Panc1 (cell line): Measurements from ENCODE around the gene U2AF1L4. TPM values are rescaled to one million over a fixed set of nuclear protein-coding genes. Genes with fewer than 3 reads are reported as not detected.
A peak's percentile ranks its signal among the peaks of the same experiment; 100 is the strongest.

Experiments used
- ATAC-seq: fragments of 200-7000 bp; cut with Tn5 transposase; 2 replicates; pipeline ENCODE4 v1.9.1; 2020; ENCODE audit warnings: mild to moderate bottlenecking, moderate library complexity
- BruUV-seq: library from RNA; stranded (reverse); fragments of 400-500 nt; replicated peaks from 2 replicates; lab custom pipeline; 2021; lab: Mats Ljungman, UMichigan
- CTCF ChIA-PET: fragments of 300-600 bp; sonication (Branson Sonifier 250); formaldehyde crosslinking; loops from one replicate; lab custom pipeline; 2022; ENCODE audit warnings: antibody characterized with exemption; lab: Charles Lee
- POLR2A ChIA-PET: fragments of 300-600 bp; sonication (Branson Sonifier 250); formaldehyde crosslinking; loops from one replicate; lab custom pipeline; 2022; ENCODE audit warnings: antibody characterized with exemption; lab: Charles Lee
- DNase-seq: peaks from one replicate; pipeline ENCODE4 v3.0.0-alpha.2; 2010; ENCODE audit warnings: low read depth, low spot score
- H3K27ac ChIP-seq: 2 replicates; pipeline ENCODE4 v1.5.1; 2011; ENCODE audit warnings: mild to moderate bottlenecking, low read length, inconsistent platforms
- H3K27me3 ChIP-seq: fragments of 200-500 bp; sonication (Bioruptor generic); 2 replicates; pipeline ENCODE4 v1.6.0; 2014; ENCODE audit warnings: low read length, inconsistent platforms; ENCODE audit not compliant: control insufficient read depth, insufficient read depth
- H3K36me3 ChIP-seq: fragments of 200-500 bp; sonication (Bioruptor generic); 2 replicates; pipeline ENCODE4 v1.5.1; 2014; ENCODE audit warnings: inconsistent platforms, mild to moderate bottlenecking, low read length, moderate library complexity; ENCODE audit not compliant: control insufficient read depth, insufficient read depth
- H3K4me1 ChIP-seq: 2 replicates; pipeline ENCODE4 v1.5.1; 2011; ENCODE audit warnings: inconsistent platforms, mild to moderate bottlenecking, low read length, moderate library complexity; ENCODE audit not compliant: control insufficient read depth, insufficient read depth
- H3K4me3 ChIP-seq, 2 experiments: 2 replicates each; pipeline ENCODE4 v1.5.1; 2011 to 2012; ENCODE audit warnings: low read depth in 2 of 2, low read length in 2 of 2, mild to moderate bottlenecking in 2 of 2, inconsistent platforms in 1 of 2, moderate library complexity in 1 of 2
- H3K9me3 ChIP-seq: fragments of 200-500 bp; sonication (Bioruptor generic); 2 replicates; pipeline ENCODE4 v1.5.1; 2014; ENCODE audit warnings: low read depth, mild to moderate bottlenecking, inconsistent platforms, low read length, moderate library complexity; ENCODE audit not compliant: control insufficient read depth, insufficient read depth
- CTCF ChIP-seq: fragments of 450-650 bp; IDR thresholded peaks from 2 replicates; pipeline ENCODE4 v1.5.1; 2017; ENCODE audit warnings: mild to moderate bottlenecking
- POLR2AphosphoS5 ChIP-seq: IDR thresholded peaks from 2 replicates; pipeline ENCODE4 v1.6.1; 2012; ENCODE audit warnings: mild to moderate bottlenecking, low read depth, low read length, moderate library complexity
- REST ChIP-seq, 2 experiments: IDR thresholded peaks; 2 replicates each; pipeline ENCODE4 v1.6.1; 2011 to 2012; ENCODE audit warnings: low read depth in 2 of 2, control low read depth in 1 of 2, low read length in 1 of 2, mild to moderate bottlenecking in 1 of 2, moderate library complexity in 1 of 2; ENCODE audit not compliant: insufficient read depth in 1 of 2
- SIN3A ChIP-seq: IDR thresholded peaks from 2 replicates; pipeline ENCODE4 v1.6.1; 2012; ENCODE audit warnings: low read depth, mild to moderate bottlenecking, low read length, moderate library complexity, borderline replicate concordance; ENCODE audit not compliant: insufficient read depth
- TCF7L2 ChIP-seq: IDR thresholded peaks from 2 replicates; pipeline ENCODE4 v1.6.1; 2011; ENCODE audit warnings: mild to moderate bottlenecking, low read depth, low read length, inconsistent platforms
- in situ Hi-C: cut with HindIII; loops from 2 replicates; pipeline ENCODE4 v1.10.0; 2016; ENCODE audit warnings: low sequenced_read_pairs, low pct_unique_long_range_greater_than_20kb
- intact Hi-C: fragments of 100-400 bp; cut with micrococcal nuclease; formaldehyde crosslinking; loops from one replicate; pipeline ENCODE4 v1.10.0; 2022; ENCODE audit not compliant: unreplicated experiment
- total RNA-seq: library from RNA; stranded (reverse); gene quantifications from one replicate; pipeline ENCODE4 v1.2.1, GENCODE V29; 2021; ENCODE audit not compliant: unreplicated experiment

U2AF1L4 gene
- total RNA-seq, 1 experiment from 2014 or later: 29.8 TPM

- intact Hi-C loops (no loop called here), in situ Hi-C loops (no loop called here)
- Histone ChIP-seq H3K36me3 (no peaks in the 10 kb centered on the region), H3K27ac (peak within 1 kb of the TSS; percentile 100), H3K27me3 (no peaks in the 10 kb centered on the region), H3K9me3 (no peaks in the 10 kb centered on the region), H3K4me1 (peaks cover 16% of the 10 kb centered on the region), H3K4me3 (peak within 1 kb of the TSS; percentile 95 to 99)
- no peak for DNase-seq
- BruUV-seq: no TSS peak
- CTCF ChIA-PET: no interaction called here
- TF ChIP-seq SIN3A (no peak), TCF7L2 (no peak), POLR2AphosphoS5 (no peak), CTCF (no peak), REST (IDR thresholded peaks at IDR 0.05; ENCODE audit: insufficient read depth in 1 of 2, low read depth in 2 of 2, low read length in 1 of 2) (no peak)
- POLR2A ChIA-PET: no interaction called here
- ATAC-seq: no peak
These were observed 11.4 kb upstream of the U2AF1L4 start, which contains the start of gene HSPB6 for GRCh38 chr19:35756377-35757230. TSS of gene HSPB6 (minus strand) at chr19:35757029. CDS start at chr19:35757008, 21 bp downstream.

GRCh38 chr19:35755550-35756376, 10.5 kb upstream of the U2AF1L4 start:
- Histone ChIP-seq H3K4me3 (no peak overlapping the region), H3K36me3 (no peaks in the 10 kb centered on the region), H3K9me3 (no peaks in the 10 kb centered on the region), H3K27ac (no peak overlapping the region), H3K4me1 (peaks cover 16% of the 10 kb centered on the region), H3K27me3 (no peaks in the 10 kb centered on the region)
- POLR2A ChIA-PET: no interaction called here
- no peak for TF ChIP-seq REST (IDR thresholded peaks at IDR 0.05; ENCODE audit: insufficient read depth in 1 of 2, low read depth in 2 of 2, low read length in 1 of 2)
- TF ChIP-seq SIN3A: no peak
- no peak for TF ChIP-seq CTCF
- no peak for TF ChIP-seq TCF7L2
- no peak for TF ChIP-seq POLR2AphosphoS5
- intact Hi-C loops (no loop called here), in situ Hi-C loops (no loop called here)
- no peak for ATAC-seq
- BruUV-seq: no TSS peak
- CTCF ChIA-PET: no interaction called here
- DNase-seq: no peak
